Activated naive CD4-positive, alpha-beta T cell treated with anti-CD3 and anti-CD28 coated beads, Interleukin-2, amount 50 U/mL, for 16 hours (primary cell): ENCODE data around the gene OAF.
"Not testable (repeated sequence)": the region's sequence is repeated elsewhere in the genome, so short reads cannot be mapped to it uniquely, and the experiment has no call there.

Source experiments
- DNase-seq: peaks from one replicate; pipeline ENCODE4 v3.0.0-alpha.2; 2020

OAF gene

GRCh38 chr11:120273956-120274355 lies 63.1 kb downstream of the OAF start:
- not testable (repeated sequence) for DNase-seq

- DNase-seq = no peak
Measured at GRCh38 chr11:120279502-120279901, 68.7 kb downstream of the OAF start.
